ENCODE data around the gene KHDC3L. TPM values are rescaled to one million over a fixed set of nuclear protein-coding genes. Genes with fewer than 3 reads are reported as not detected.
A peak's percentile ranks its signal among the peaks of the same experiment; 100 is the strongest.

Gene KHDC3L
- polyA plus RNA-seq, 3 donors, result not detected

GRCh38 chr6:73343164-73343563 is 19.3 kb upstream of the KHDC3L start:
- Mint-ChIP-seq H3K4me3 (no peak overlapping the region), H3K36me3 (no peaks in the 10 kb centered on the region), H3K9me3 (peaks cover 0 to 4% (median 2%) of the 10 kb centered on the region in 7 donors), H3K27ac (no peak overlapping the region), H3K4me1 (no peaks in the 10 kb centered on the region), H3K27me3 (ENCODE audit: low read depth in 3 of 3) (peaks cover 13 to 19% (median 17%) of the 10 kb centered on the region in 3 donors)
- Histone ChIP-seq H3K4me3 (replicated peaks in 1 of 3; ENCODE audit: low read depth in 2 of 3, low read length in 3 of 3) (no peak overlapping the region), H2AFZ (ENCODE audit: insufficient read depth, low read depth, low read length, poor library complexity, severe bottlenecking) (no peak overlapping the region), H3K9ac (ENCODE audit: insufficient read depth, low read length, poor library complexity, severe bottlenecking) (no peak overlapping the region), H3K9me3 (replicated peaks in 1 of 2; ENCODE audit: control insufficient read depth in 1 of 2, insufficient read depth in 1 of 2, low read length in 2 of 2) (peaks cover 0 to 2% of the 10 kb centered on the region in 2 donors), H3K4me1 (ENCODE audit: control insufficient read depth in 1 of 2, insufficient read depth in 2 of 2, low read length in 2 of 2) (no peaks in the 10 kb centered on the region), H3K27me3 (ENCODE audit: control insufficient read depth in 2 of 2, insufficient read depth in 2 of 2, low read length in 2 of 2) (peaks cover 6 to 15% of the 10 kb centered on the region in 2 donors), H4K20me1 (ENCODE audit: insufficient read depth, low read length) (no peaks in the 10 kb centered on the region), H3K4me2 (replicated peaks; ENCODE audit: extremely low read depth, low read length, poor library complexity, severe bottlenecking) (no peak overlapping the region), H3K27ac (ENCODE audit: low read depth in 1 of 2, low read length in 2 of 2) (no peak overlapping the region), H3K36me3 (replicated peaks in 1 of 2; ENCODE audit: control insufficient read depth in 1 of 2, insufficient read depth in 2 of 2, low read length in 2 of 2) (no peaks in the 10 kb centered on the region), H3K79me2 (ENCODE audit: insufficient read depth, low read length) (no peaks in the 10 kb centered on the region)
- no peak for DNase-seq
- intact Hi-C loops (cut with micrococcal nuclease), result no loop called here
- TF ChIP-seq, protein P1, sequence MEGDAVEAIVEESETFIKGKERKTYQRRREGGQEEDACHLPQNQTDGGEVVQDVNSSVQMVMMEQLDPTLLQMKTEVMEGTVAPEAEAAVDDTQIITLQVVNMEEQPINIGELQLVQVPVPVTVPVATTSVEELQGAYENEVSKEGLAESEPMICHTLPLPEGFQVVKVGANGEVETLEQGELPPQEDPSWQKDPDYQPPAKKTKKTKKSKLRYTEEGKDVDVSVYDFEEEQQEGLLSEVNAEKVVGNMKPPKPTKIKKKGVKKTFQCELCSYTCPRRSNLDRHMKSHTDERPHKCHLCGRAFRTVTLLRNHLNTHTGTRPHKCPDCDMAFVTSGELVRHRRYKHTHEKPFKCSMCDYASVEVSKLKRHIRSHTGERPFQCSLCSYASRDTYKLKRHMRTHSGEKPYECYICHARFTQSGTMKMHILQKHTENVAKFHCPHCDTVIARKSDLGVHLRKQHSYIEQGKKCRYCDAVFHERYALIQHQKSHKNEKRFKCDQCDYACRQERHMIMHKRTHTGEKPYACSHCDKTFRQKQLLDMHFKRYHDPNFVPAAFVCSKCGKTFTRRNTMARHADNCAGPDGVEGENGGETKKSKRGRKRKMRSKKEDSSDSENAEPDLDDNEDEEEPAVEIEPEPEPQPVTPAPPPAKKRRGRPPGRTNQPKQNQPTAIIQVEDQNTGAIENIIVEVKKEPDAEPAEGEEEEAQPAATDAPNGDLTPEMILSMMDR (IDR thresholded peaks at IDR 0.05), result no peak

DNA sequence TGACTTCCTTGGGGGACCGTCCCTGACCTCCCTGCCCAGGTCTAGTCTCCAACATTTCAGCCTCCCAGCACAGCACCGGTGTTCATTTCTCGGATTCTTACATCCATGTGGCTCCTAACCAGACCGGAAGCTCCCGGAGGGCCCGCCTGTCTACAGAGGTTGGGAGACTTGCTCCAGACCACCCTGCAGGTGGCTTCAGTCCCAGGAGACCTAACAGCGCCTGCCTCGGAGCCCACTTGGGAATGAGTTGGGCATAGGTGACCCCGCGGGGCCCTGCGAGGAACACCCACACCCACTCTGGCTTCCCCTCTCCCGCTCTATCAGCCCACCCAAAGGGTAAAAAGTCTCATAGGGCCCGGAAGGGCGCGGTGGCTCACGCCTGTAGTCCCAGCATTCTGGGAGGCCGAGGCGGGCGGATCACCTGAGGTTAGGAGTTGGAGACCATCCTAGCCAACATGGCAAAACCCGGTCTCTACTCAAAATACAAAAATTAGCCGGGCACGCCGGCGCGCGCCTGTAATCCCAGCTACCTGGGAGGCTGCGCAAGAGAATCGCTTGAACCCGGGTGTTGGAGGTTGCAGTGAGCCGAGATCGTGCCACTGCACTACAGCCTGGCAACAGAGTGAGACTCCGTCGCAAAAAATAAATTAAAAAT is 13.8 kb upstream of the KHDC3L start:
- Mint-ChIP-seq H3K36me3 (no peaks in the 10 kb centered on the region), H3K9me3 (peaks cover 0 to 15% (median 9%) of the 10 kb centered on the region in 7 donors), H3K27ac (no peak overlapping the region), H3K4me3 (peak overlapping the region in 1 of 2 donors; percentile 35), H3K27me3 (ENCODE audit: low read depth in 3 of 3) (peaks cover 43 to 45% (median 44%) of the 10 kb centered on the region in 3 donors), H3K4me1 (no peaks in the 10 kb centered on the region)
- 43% methylated on average over 15 of the region's 33 CpGs for WGBS (ENCODE audit: insufficient coverage)
- no peak overlapping the region for H3K4me3 ChIP-seq (replicated peaks in 1 of 3; ENCODE audit: low read depth in 2 of 3, low read length in 3 of 3)
- H3K4me1 ChIP-seq (ENCODE audit: control insufficient read depth in 1 of 2, insufficient read depth in 2 of 2, low read length in 2 of 2), result no peaks in the 10 kb centered on the region
- H3K9ac ChIP-seq (ENCODE audit: insufficient read depth, low read length, poor library complexity, severe bottlenecking), result no peak overlapping the region
- H3K27me3 ChIP-seq (ENCODE audit: control insufficient read depth in 2 of 2, insufficient read depth in 2 of 2, low read length in 2 of 2), result peaks cover 27 to 46% of the 10 kb centered on the region in 2 donors
- no peaks in the 10 kb centered on the region for H3K36me3 ChIP-seq (replicated peaks in 1 of 2; ENCODE audit: control insufficient read depth in 1 of 2, insufficient read depth in 2 of 2, low read length in 2 of 2)
- H3K79me2 ChIP-seq (ENCODE audit: insufficient read depth, low read length), result no peaks in the 10 kb centered on the region
- no peaks in the 10 kb centered on the region for H4K20me1 ChIP-seq (ENCODE audit: insufficient read depth, low read length)
- H3K9me3 ChIP-seq (replicated peaks in 1 of 2; ENCODE audit: control insufficient read depth in 1 of 2, insufficient read depth in 1 of 2, low read length in 2 of 2), result peaks cover 4 to 9% of the 10 kb centered on the region in 2 donors
- intact Hi-C loops (cut with micrococcal nuclease), result no loop called here
- no peak overlapping the region for H3K4me2 ChIP-seq (replicated peaks; ENCODE audit: extremely low read depth, low read length, poor library complexity, severe bottlenecking)
- H2AFZ ChIP-seq (ENCODE audit: insufficient read depth, low read depth, low read length, poor library complexity, severe bottlenecking), result no peak overlapping the region
- H3K27ac ChIP-seq (ENCODE audit: low read depth in 1 of 2, low read length in 2 of 2), result no peak overlapping the region
- TF ChIP-seq, protein P1 (IDR thresholded peaks at IDR 0.05), result no peak
- no peak for DNase-seq
